ENCODE data around the gene FANCC. TPM values are rescaled to one million over a fixed set of nuclear protein-coding genes. Genes with fewer than 3 reads are reported as not detected.

Gene FANCC
- total RNA-seq, 1 donor from 2014 or later = 9.3 TPM

DNA sequence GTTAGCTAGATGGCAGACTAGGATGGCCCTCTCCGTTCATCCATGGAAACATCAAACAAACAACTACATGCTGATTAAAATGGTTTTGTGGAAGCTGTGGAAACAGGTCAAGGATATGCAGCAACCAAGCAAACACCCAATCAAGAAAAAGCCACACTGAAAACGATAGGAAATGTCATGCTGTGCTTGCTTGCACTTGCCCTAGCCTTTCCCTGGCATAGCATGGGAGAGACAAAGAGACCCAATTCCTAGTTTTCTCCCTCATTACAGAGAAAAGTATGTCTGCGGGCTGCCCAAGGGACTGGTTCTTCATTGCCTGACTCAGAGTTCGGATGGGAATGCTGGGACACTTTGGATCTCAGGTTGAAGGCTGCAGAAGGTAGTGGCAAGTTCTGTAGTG lies 98.7 kb downstream of the FANCC start:
- no peaks in the 10 kb centered on the region for H3K9me3 Mint-ChIP-seq (ENCODE audit: low read depth)
- no peak overlapping the region for H3K27ac Mint-ChIP-seq (ENCODE audit: unreplicated experiment)
- no peak for DNase-seq (ENCODE audit: low spot score)
- no peaks in the 10 kb centered on the region for H3K4me1 Mint-ChIP-seq (ENCODE audit: low read depth)
- H3K36me3 Mint-ChIP-seq (ENCODE audit: low read depth) = no peaks in the 10 kb centered on the region
- TF ChIP-seq, protein P1, sequence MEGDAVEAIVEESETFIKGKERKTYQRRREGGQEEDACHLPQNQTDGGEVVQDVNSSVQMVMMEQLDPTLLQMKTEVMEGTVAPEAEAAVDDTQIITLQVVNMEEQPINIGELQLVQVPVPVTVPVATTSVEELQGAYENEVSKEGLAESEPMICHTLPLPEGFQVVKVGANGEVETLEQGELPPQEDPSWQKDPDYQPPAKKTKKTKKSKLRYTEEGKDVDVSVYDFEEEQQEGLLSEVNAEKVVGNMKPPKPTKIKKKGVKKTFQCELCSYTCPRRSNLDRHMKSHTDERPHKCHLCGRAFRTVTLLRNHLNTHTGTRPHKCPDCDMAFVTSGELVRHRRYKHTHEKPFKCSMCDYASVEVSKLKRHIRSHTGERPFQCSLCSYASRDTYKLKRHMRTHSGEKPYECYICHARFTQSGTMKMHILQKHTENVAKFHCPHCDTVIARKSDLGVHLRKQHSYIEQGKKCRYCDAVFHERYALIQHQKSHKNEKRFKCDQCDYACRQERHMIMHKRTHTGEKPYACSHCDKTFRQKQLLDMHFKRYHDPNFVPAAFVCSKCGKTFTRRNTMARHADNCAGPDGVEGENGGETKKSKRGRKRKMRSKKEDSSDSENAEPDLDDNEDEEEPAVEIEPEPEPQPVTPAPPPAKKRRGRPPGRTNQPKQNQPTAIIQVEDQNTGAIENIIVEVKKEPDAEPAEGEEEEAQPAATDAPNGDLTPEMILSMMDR (IDR thresholded peaks at IDR 0.05) = no peak
- no peak overlapping the region for H3K4me3 Mint-ChIP-seq (ENCODE audit: unreplicated experiment)
- no peaks in the 10 kb centered on the region for H3K27me3 Mint-ChIP-seq (ENCODE audit: low read depth)

DNA sequence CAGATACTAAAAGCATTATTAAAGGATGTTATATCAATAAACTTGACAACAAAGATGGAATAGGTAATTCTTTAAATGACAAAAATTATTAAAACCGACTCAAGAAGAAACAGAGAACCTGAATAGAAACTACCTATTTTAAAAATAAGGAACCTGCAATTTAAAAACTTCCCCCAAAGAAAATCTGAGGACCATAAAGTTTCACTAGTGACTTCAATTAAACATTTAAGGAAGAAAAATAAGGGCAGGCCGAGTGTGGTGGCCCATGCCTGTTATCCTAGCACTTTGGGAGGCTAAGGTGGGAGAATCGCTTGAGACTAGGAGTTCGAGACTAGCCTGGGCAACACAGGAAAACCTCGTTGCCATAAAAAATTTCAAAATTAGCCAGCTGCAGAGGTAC lies 99.6 kb downstream of the FANCC start:
- H3K36me3 Mint-ChIP-seq (ENCODE audit: low read depth) = no peaks in the 10 kb centered on the region
- no peak overlapping the region for H3K4me3 Mint-ChIP-seq (ENCODE audit: unreplicated experiment)

DNA sequence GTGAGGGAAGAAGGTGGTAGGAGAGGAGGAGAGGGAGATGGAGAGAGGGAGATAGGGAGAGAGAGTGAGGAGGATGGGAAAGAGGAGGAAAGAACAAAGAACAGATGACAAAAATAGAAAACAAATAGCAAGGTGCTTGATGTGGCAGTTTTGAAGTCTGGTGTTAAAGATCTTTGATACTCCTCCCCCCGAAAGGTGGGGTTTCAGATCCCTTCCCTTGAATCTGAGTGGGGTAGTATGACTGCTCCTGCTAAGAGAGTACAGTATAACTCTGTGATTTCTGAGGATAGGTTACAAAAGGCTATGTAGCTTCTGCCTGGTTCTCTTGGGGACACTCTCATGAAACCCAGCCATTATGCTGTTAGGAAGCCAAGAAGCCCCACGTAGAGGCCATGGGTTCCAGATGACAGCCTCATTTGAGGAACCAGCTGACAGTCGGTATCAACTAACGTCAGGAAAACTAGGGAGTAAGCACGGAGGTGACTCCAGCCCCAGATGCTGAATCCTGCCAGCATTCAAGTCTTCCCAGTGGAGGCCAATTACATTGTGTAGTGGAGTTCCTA lies 102.1 kb downstream of the FANCC start:
- no peaks in the 10 kb centered on the region for H3K4me1 Mint-ChIP-seq (ENCODE audit: low read depth)
- DNase-seq (ENCODE audit: low spot score) = no peak
- no peaks in the 10 kb centered on the region for H3K9me3 Mint-ChIP-seq (ENCODE audit: low read depth)
- TF ChIP-seq, protein P1 (IDR thresholded peaks at IDR 0.05) = no peak
- no peak overlapping the region for H3K4me3 Mint-ChIP-seq (ENCODE audit: unreplicated experiment)
- H3K27me3 Mint-ChIP-seq (ENCODE audit: low read depth) = no peaks in the 10 kb centered on the region
- H3K27ac Mint-ChIP-seq (ENCODE audit: unreplicated experiment) = no peak overlapping the region
- no peaks in the 10 kb centered on the region for H3K36me3 Mint-ChIP-seq (ENCODE audit: low read depth)

More for the DNA sequence above, 99.6 kb downstream of the FANCC start:
- H3K27ac Mint-ChIP-seq (ENCODE audit: unreplicated experiment) = no peak overlapping the region
- H3K9me3 Mint-ChIP-seq (ENCODE audit: low read depth) = no peaks in the 10 kb centered on the region
- no peak for DNase-seq (ENCODE audit: low spot score)
- no peaks in the 10 kb centered on the region for H3K27me3 Mint-ChIP-seq (ENCODE audit: low read depth)
- TF ChIP-seq, protein P1 (IDR thresholded peaks at IDR 0.05) = no peak
- H3K4me1 Mint-ChIP-seq (ENCODE audit: low read depth) = no peaks in the 10 kb centered on the region

DNA sequence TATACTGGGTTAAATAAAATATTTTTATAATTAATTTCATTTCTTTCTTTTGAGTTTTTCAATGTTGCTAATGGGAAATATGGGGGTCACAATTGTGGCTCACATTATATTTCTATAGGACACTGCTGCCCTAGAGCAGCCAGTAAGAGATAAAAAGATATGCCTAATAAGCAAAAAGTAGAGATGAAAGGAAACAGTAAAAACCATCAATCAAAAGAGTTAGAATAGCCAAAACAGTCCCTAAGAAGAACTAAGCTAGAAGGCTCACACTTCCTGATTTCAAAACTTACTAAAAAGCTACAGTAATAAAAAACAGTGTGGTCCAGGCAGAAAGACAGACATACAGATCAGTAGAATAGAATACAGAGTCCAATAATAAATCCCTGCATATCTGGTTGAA lies 104.4 kb downstream of the FANCC start:
- DNase-seq (ENCODE audit: low spot score) = no peak
- TF ChIP-seq, protein P1 (IDR thresholded peaks at IDR 0.05) = no peak
- no peaks in the 10 kb centered on the region for H3K36me3 Mint-ChIP-seq (ENCODE audit: low read depth)
- no peaks in the 10 kb centered on the region for H3K4me1 Mint-ChIP-seq (ENCODE audit: low read depth)
- no peaks in the 10 kb centered on the region for H3K27me3 Mint-ChIP-seq (ENCODE audit: low read depth)
- no peak overlapping the region for H3K4me3 Mint-ChIP-seq (ENCODE audit: unreplicated experiment)
- H3K27ac Mint-ChIP-seq (ENCODE audit: unreplicated experiment) = no peak overlapping the region
- H3K9me3 Mint-ChIP-seq (ENCODE audit: low read depth) = no peaks in the 10 kb centered on the region

DNA sequence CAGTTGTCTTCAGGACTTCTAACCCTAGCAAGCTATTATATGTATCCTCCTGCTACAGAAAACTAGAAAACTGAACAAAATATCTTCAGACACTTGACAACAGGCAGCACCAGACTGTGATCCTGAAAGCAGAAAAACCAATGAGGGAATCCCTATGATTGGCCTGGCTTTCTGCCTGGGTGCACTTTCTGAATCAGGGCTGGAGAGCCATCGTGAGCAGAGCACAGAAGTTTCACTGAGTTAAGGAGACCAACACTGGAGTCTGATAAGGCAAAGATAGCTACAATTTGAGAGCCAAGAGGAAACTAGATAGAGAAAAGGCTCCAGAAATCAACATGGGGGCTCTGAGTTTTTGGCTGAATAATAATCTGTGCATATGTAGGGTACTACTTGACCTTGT lies 106.5 kb downstream of the FANCC start:
- no peak for DNase-seq (ENCODE audit: low spot score)
- Mint-ChIP-seq H3K27me3 (ENCODE audit: low read depth) (no peaks in the 10 kb centered on the region), H3K36me3 (ENCODE audit: low read depth) (no peaks in the 10 kb centered on the region), H3K9me3 (ENCODE audit: low read depth) (no peaks in the 10 kb centered on the region), H3K4me3 (ENCODE audit: unreplicated experiment) (no peak overlapping the region), H3K4me1 (ENCODE audit: low read depth) (peaks cover 14% of the 10 kb centered on the region), H3K27ac (ENCODE audit: unreplicated experiment) (no peak overlapping the region)
- TF ChIP-seq, protein P1 (IDR thresholded peaks at IDR 0.05) = no peak
